ENCODE measurements around the gene MTRFR.

The MTRFR gene

GRCh38 chr12:123267335-123267920, 34.2 kb downstream of the MTRFR start:
- no peak for TF ChIP-seq CTCF (IDR thresholded peaks at IDR 0.05; ENCODE audit: insufficient read depth, low read depth, low read length, missing control alignments)
- H3K4me3 ChIP-seq (ENCODE audit: low read length): no peak overlapping the region
- DNase-seq (ENCODE audit: low read depth): no peak

- no peak for DNase-seq (ENCODE audit: low read depth)
- TF ChIP-seq CTCF (IDR thresholded peaks at IDR 0.05; ENCODE audit: insufficient read depth, low read depth, low read length, missing control alignments): no peak
Observed at GRCh38 chr12:123267991-123268843, 35.0 kb downstream of the MTRFR start.

GRCh38 chr12:123268850-123269249, 35.6 kb downstream of the MTRFR start:
- no peak for DNase-seq (ENCODE audit: low read depth)
- no peak for TF ChIP-seq CTCF (IDR thresholded peaks at IDR 0.05; ENCODE audit: insufficient read depth, low read depth, low read length, missing control alignments)
- no peak overlapping the region for H3K4me3 ChIP-seq (ENCODE audit: low read length)

More at GRCh38 chr12:123267991-123268843, 35.0 kb downstream of the MTRFR start:
- no peak overlapping the region for H3K4me3 ChIP-seq (ENCODE audit: low read length)

GRCh38 chr12:123269395-123269892, 36.2 kb downstream of the MTRFR start:
- DNase-seq (ENCODE audit: low read depth): peak; percentile 48
- TF ChIP-seq CTCF (IDR thresholded peaks at IDR 0.05; ENCODE audit: insufficient read depth, low read depth, low read length, missing control alignments): no peak
- H3K4me3 ChIP-seq (ENCODE audit: low read length): peak overlapping the region; percentile 75

GRCh38 chr12:123269896-123270213, 36.6 kb downstream of the MTRFR start:
- peak overlapping the region; percentile 75 for H3K4me3 ChIP-seq (ENCODE audit: low read length)
- DNase-seq (ENCODE audit: low read depth): no peak
- TF ChIP-seq CTCF (IDR thresholded peaks at IDR 0.05; ENCODE audit: insufficient read depth, low read depth, low read length, missing control alignments): no peak

- DNase-seq (ENCODE audit: low read depth): peak; percentile 17
Observed at GRCh38 chr12:123270214-123271000, 37.2 kb downstream of the MTRFR start.

More at GRCh38 chr12:123270214-123271000, 37.2 kb downstream of the MTRFR start:
- H3K4me3 ChIP-seq (ENCODE audit: low read length): peak overlapping the region; percentile 75
- TF ChIP-seq CTCF (IDR thresholded peaks at IDR 0.05; ENCODE audit: insufficient read depth, low read depth, low read length, missing control alignments): no peak
